Measurements from ENCODE around the gene PIGR.

Gene PIGR

DNA sequence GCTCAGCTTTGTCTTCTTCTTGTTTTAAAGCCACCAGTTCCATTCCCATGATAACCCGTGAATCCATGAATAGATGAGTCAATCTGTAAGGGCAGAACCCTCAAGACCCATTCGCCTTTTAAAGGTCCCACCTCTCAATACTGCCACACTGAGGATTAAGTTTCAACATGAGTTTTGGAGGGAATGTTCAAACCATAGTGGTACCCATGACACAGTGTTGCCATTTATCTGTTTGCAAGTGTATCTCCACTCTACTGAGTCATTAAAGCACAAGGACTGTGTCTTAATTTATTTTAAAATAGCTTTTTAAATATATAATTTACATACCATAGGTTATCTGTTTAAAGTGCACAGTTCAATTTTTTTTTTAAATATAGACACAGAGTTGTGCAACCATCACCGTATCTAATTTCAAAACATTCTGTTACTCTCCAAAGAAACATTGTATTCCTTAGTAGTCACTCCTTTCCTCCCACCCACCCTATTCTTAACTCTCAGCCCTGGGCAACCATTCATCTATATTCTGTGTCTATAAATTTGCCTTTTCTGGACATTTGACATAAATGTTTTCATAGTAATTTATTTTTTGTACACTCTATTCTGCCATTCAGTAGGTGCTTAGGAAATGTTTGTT, 53.8 kb downstream of the PIGR start:
- no peak for DNase-seq (ENCODE audit: low read depth in 1 of 2, low spot score in 1 of 2)

DNA sequence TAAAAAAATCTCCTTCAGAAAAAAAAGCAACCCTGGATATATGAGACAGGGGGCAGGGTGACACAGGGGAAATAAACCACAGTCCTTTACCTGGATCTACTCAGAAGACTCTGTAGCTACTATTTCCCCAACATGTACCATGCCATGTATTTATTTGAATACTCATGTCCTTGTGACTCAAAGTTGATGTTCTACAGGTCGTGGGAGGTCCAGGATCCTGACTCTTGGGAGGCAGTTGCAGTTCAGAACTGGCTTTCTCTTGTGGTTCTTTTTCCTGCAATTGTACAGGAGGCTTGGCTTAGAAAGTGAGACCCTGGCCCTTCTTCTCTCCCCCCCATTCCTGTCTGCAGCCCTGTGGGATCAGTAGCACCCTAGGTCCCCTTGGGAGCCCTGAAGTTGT, 54.9 kb downstream of the PIGR start:
- no peak for DNase-seq (ENCODE audit: low read depth in 1 of 2, low spot score in 1 of 2)

DNA sequence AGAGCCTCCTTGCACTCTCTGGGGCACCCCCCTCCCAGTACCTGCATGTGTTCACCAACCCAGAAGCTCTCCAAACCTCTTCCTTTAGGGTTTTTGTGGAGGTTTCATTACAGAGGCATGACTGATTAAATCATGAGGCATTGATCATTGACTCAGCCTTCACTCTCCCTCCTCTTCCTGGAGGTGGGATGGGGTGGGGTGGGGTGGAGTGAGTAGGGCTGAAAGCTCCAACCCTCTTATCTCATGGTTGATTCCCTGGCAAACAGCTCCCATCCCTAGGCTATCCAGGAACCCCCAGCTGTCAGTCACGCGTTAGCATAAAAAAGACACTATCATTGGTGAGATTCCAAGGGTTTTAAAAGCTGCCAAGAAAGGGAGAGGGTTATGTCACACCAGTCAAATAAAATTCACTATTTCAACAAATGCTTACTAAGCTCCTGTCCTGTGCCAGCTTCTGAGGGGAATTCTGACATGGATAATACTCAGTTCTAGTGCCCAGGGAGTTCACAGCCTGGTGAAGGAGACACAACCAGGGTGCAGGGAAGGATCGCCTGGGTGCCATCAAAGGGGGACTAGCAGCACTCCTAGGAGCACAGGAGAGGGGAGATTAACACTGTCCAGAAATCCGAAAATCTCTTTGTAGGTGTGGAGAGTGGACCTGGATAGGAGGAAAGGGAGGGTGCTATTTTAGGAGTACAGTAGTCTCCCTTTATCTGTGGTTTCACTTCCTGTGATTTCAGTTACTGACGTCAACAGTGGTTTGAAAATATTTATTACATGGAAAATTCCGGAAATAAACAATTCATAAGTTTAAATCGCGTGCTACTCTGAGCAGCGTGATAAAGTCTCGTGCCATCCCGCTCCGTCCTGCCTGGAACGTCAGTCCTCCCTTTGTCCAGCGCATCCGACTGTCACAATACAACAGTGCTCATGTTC, 55.9 kb downstream of the PIGR start:
- no peak for DNase-seq (ENCODE audit: low read depth in 1 of 2, low spot score in 1 of 2)

DNA sequence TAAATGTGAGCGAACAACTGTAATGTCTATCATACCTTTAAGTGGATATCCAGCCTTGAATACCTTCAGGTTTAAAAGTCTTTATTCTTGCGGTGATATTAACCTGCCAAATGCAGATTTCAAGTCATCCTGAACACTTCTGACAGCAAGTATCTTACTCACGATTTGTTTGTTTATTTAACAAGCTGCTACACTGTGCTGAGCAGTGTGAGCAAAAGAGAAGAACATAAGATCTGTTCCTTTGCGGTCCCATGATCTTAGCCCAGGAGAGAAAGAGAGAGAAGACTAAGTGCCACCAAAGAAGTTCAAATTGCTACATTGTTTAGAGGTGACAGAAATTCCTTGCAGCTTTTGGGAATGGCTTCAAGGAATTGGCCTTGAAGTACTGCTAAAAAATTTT, 58.6 kb downstream of the PIGR start:
- no peak for DNase-seq (ENCODE audit: low read depth in 1 of 2, low spot score in 1 of 2)

DNA sequence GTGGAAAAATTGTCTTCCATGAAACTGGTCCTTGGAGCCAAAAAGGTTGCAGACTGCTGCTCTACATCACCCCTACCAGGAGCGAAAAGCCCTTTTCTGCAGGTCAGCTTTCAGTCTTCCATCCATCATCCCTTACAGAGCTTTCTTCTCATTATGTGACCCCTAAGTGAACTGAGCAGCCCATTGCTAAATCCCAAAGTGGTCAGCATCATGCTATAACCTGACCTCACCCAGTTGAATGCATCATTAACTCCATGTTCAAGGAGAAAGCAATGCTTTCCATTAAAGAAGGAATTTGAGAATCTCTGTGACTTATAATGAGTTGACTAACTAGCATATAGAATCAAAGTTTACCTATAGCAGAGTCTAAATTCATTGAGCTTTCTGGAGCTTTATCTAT, 59.4 kb downstream of the PIGR start:
- no peak for DNase-seq (ENCODE audit: low read depth in 1 of 2, low spot score in 1 of 2)

DNA sequence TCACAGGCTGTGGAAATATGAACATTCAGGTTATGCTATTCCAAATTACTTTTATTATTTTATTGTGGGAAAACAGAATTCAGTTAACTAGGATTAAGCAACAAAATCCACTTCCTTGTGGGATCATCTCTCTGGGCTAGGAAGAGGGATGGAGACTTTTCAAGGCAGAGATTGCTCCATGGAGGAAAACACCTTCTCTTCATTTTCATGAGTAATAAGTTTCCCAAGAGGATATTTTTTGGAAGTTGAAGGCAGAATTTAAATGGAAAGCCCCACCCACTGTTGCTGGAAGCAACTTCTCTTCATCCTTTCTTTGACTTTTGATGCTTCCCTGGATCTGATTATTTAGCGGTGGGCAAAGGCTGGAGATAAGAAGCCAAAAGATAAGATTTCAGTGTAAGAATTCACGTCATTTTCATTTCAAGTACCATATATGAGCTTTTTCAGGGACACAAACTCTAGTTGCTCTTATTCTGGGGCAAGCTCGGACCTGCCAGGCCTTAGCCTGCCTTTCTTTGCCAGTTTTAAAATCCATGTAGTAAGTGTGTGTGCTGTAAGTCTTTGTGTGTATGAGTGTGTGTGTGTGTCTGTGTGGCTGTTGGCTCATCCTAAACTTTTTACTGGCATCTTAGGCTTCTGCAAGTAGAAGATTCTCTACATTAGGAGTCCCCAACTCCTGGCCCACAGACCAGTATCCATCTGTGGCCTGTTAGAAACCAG, 60.8 kb downstream of the PIGR start:
- no peak for DNase-seq (ENCODE audit: low read depth in 1 of 2, low spot score in 1 of 2)

DNA sequence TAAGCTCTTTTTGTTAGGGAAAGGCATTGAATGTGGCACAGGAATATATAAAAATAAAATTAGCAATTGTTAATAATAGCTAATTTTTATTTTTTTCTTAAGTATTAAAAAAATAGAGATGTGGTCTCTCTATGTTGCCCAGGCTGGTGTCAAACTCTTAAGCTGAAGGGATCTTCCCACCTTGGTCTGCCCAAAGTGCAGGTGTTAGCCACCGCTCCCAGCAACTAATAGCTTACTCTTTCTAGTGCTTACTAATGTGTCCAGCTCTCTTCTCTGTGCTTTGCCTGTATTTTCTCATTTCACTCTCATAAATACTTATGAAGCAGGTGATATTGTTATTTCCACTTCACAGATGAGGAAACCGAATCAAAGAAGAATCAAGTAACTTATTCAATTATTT, 62.4 kb downstream of the PIGR start:
- no peak for DNase-seq (ENCODE audit: low read depth in 1 of 2, low spot score in 1 of 2)

DNA sequence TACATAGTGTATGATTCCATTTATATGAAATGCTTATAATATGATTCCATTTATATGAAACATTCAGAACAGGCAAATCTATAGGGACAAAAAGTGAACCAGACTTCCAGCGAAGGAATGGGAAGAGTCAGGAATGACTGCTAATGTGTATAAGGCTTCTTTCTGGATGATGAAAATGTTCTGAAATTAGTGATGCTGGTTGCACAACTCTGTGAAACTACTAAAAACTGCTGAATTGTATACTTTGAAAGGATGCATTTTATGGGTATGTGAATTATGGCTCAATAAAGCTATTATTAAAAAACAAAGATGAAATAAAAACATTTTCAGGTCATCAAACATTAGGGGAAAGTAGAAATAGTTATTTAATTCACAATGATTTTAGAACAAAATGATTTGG, 63.1 kb downstream of the PIGR start:
- DNase-seq (ENCODE audit: low read depth in 1 of 2, low spot score in 1 of 2) = no peak

DNA sequence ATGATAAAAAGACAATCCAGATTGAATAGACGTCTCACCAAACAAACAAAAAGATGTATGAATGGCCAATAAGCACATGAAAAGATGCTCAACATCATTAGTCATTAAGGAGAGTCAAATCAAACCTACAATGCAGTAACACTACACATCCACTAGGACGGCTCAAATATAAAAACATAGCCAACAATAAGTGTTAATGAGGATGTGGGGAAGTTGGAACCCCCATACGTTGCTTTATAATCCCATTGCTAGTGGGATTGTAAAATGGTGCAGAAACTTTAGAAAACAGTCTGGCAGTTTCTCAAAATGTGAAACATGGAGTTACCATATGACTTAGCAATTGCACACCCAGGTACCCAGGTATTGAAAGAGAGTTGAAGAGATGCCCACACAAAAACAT, 63.7 kb downstream of the PIGR start:
- DNase-seq (ENCODE audit: low read depth in 1 of 2, low spot score in 1 of 2) = no peak

DNA sequence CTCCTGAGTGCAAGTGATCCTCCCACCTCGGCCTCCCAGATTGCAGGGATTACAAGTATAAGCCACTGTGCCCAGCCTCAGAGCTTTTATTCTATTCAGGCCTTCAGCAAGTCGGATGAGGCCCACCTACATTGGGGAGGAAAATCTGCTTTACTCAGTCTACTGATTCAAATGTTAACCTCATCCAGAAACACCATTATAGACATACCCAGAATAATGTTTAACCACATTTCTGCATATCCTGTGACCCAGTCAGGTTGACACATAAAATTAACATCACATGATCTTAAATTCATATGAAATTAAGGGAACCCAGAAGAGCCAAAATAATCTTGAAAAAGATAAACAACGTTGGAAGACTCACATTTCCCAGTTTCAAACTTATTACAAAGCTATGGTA, 66.0 kb downstream of the PIGR start:
- DNase-seq (ENCODE audit: low read depth in 1 of 2, low spot score in 1 of 2) = no peak

All from stimulated activated CD4-positive, alpha-beta T cell treated with anti-CD3 and anti-CD28 coated beads, Interleukin-15, amount 100 ng/mL, for 1 hour (primary cell).